K562 (cell line): Measurements from ENCODE around the gene MYO1D. TPM values are rescaled to one million over a fixed set of nuclear protein-coding genes. Genes with fewer than 3 reads are reported as not detected.

Experiments used
- ARID3B ChIP-seq: fragments of 250-450 bp; sonication (Bioruptor Pico); IDR thresholded peaks from 2 replicates; pipeline ENCODE4 v1.4.0; 2020; ENCODE audit warnings: borderline replicate concordance
- ATF7 ChIP-seq: fragments of 450-650 bp; IDR thresholded peaks from 2 replicates; pipeline ENCODE4 v1.7.1; 2014; ENCODE audit warnings: mild to moderate bottlenecking, moderate library complexity
- CHCHD3 ChIP-seq: fragments of 250-450 bp; sonication (Bioruptor Pico); IDR thresholded peaks from 2 replicates; pipeline ENCODE4 v2.1.2; 2022; ENCODE audit warnings: mild to moderate bottlenecking
- E4F1 ChIP-seq: fragments of 250-450 bp; sonication (Bioruptor Pico); IDR thresholded peaks from 2 replicates; pipeline ENCODE4 v1.5.0; 2021; ENCODE audit warnings: mild to moderate bottlenecking, borderline replicate concordance
- GATAD2B ChIP-seq: fragments of 450-650 bp; IDR thresholded peaks from 2 replicates; pipeline ENCODE4 v1.6.1; 2017; ENCODE audit warnings: mild to moderate bottlenecking, borderline replicate concordance
- HEY1 ChIP-seq: fragments of 250-450 bp; sonication (Bioruptor Pico); IDR thresholded peaks from 2 replicates; pipeline ENCODE4 v1.5.0; 2020; ENCODE audit warnings: mild to moderate bottlenecking, moderate library complexity, borderline replicate concordance
- KLF6 ChIP-seq: fragments of 250-450 bp; sonication (Bioruptor Pico); IDR thresholded peaks from 2 replicates; pipeline ENCODE4 v1.4.0; 2020; ENCODE audit warnings: mild to moderate bottlenecking, moderate library complexity, borderline replicate concordance
- L3MBTL2 ChIP-seq: fragments of 450-650 bp; IDR thresholded peaks from 2 replicates; pipeline ENCODE4 v1.6.1; 2016; ENCODE audit warnings: mild to moderate bottlenecking, moderate library complexity
- MAFF ChIP-seq: IDR thresholded peaks from 2 replicates; pipeline ENCODE4 v1.6.1; 2012; ENCODE audit warnings: low read length, improper control_type of control experiment
- MAZ ChIP-seq, 2 experiments: fragments of 450-650 bp in 1 of 2; sonication (generic) in 1 of 2; formaldehyde crosslinking; IDR thresholded peaks in 1 of 2; conservative IDR thresholded peaks in 1 of 2; 2 replicates each; pipeline versions ENCODE4 v1.4.0 to v1.5.0; 2020; ENCODE audit warnings: mild to moderate bottlenecking in 1 of 2, missing genetic modification reagents in 1 of 2
- NONO ChIP-seq, 2 experiments: fragments of 200-400 bp in 1 of 2; fragments of 450-650 bp in 1 of 2; formaldehyde crosslinking in 1 of 2; IDR thresholded peaks; 2 replicates each; pipeline ENCODE4 v1.6.1; 2017; ENCODE audit warnings: low read depth in 2 of 2, mild to moderate bottlenecking in 2 of 2, moderate library complexity in 2 of 2, low read length in 1 of 2
- PHF21A ChIP-seq: fragments of 450-650 bp; IDR thresholded peaks from 2 replicates; pipeline ENCODE4 v1.6.1; 2017; ENCODE audit warnings: low read depth, borderline replicate concordance
- SIRT6 ChIP-seq: IDR thresholded peaks from one replicate; pipeline ENCODE4 v1.6.1; 2012; ENCODE audit warnings: low read depth, mild to moderate bottlenecking, control low read depth, inconsistent platforms, low read length, moderate library complexity
- UBTF ChIP-seq, 2 experiments: IDR thresholded peaks; 2 replicates each; pipeline ENCODE4 v1.6.1; 2012; ENCODE audit warnings: improper control_type of control experiment in 2 of 2, low read depth in 2 of 2, low read length in 2 of 2, borderline replicate concordance in 1 of 2
- ZNF121 ChIP-seq: sonication (generic); formaldehyde crosslinking; conservative IDR thresholded peaks from 2 replicates; pipeline ENCODE4 v1.8.0; 2022; ENCODE audit warnings: missing genetic modification reagents
- ZNF511 ChIP-seq: sonication (generic); formaldehyde crosslinking; IDR thresholded peaks from 2 replicates; pipeline ENCODE4 v1.8.0; 2022; ENCODE audit warnings: mild to moderate bottlenecking, missing genetic modification reagents
- ZNF699 ChIP-seq: fragments of 250-450 bp; sonication (Bioruptor Pico); IDR thresholded peaks from 2 replicates; pipeline ENCODE4 v1.8.0; 2021; ENCODE audit warnings: mild to moderate bottlenecking, moderate library complexity; ENCODE audit not compliant: insufficient replicate concordance
- ZNF740 ChIP-seq, 3 experiments: fragments of 200-800 bp in 1 of 3; sonication (Bioruptor generic) in 1 of 3; sonication (generic) in 1 of 3; formaldehyde crosslinking in 1 of 3; IDR thresholded peaks; 2 replicates each; pipeline versions ENCODE4 v1.6.1 to v1.8.0; 2016 to 2022; ENCODE audit warnings: mild to moderate bottlenecking in 2 of 3, missing compliant biosample characterization in 2 of 3, missing genetic modification characterization in 2 of 3, missing genetic modification reagents in 1 of 3
- ZNF77 ChIP-seq: fragments of 250-450 bp; sonication (Bioruptor Pico); IDR thresholded peaks from 2 replicates; pipeline ENCODE4 v1.5.0; 2020
- polyA plus RNA-seq, 8 experiments: library from polyadenylated mRNA; depleted of rRNA in 4 of 8; stranded (reverse) in 5 of 8; unstranded in 3 of 8; fragments of >200 nt; fragmentation: Nextera tagmentation in 2 of 8; fragmentation: Illumina TruSeq in 1 of 8; extraction: Ambion mirVana in 2 of 8; extraction: Trizol in 1 of 8; gene quantifications; 2 replicates each; pipeline versions ENCODE4 v1.2.1 to v1.2.3, GENCODE V29; 2011 to 2014; ENCODE audit warnings: inconsistent platforms in 1 of 8, missing spikeins in 1 of 8
- total RNA-seq, 7 experiments: library from RNA; depleted of rRNA in 6 of 7; stranded (reverse); fragments of >200 nt in 6 of 7; fragmentation: Illumina TruSeq in 2 of 7; extraction: Trizol in 2 of 7; gene quantifications; 2 replicates each; pipeline versions ENCODE4 v1.2.1 to v1.2.3, GENCODE V29; 2011 to 2021; ENCODE audit warnings: low replicate concordance in 1 of 7

Gene MYO1D
- total and polyA plus RNA-seq, 9 of the 15 experiments (the other 6 are each of a cell fraction or from before 2014, with no cell fraction given), result 2.1 to 71.2 (median 45.4) TPM

- no peak for TF ChIP-seq ZNF740 (CRISPR knock-in tag; IDR thresholded peaks at IDR 0.05)
- no peak for TF ChIP-seq ZNF740 (tag; IDR thresholded peaks at IDR 0.05)
- no peak for TF ChIP-seq KLF6 (CRISPR knock-in tag)
- TF ChIP-seq PHF21A, result no peak
- peak in 1 of 2 experiments; percentile 84; a peak in 1 of 4 replicates for TF ChIP-seq NONO (IDR thresholded peaks at IDR 0.05; ENCODE audit: low read depth in 2 of 2, low read length in 1 of 2)
- TF ChIP-seq SIRT6, result no peak
- TF ChIP-seq ZNF699 (CRISPR knock-in tag), result no peak
- no peak for TF ChIP-seq ARID3B (CRISPR knock-in tag)
- no peak for TF ChIP-seq UBTF (IDR thresholded peaks at IDR 0.05; ENCODE audit: borderline replicate concordance in 1 of 2, low read depth in 2 of 2, low read length in 2 of 2)
- no peak for TF ChIP-seq ZNF511 (CRISPR knock-in tag)
- TF ChIP-seq ZNF77 (CRISPR knock-in tag), result no peak
- peak in 1 of 2 experiments; percentile 54; a peak in 1 of 4 replicates for TF ChIP-seq MAZ (CRISPR knock-in tag; conservative IDR thresholded peaks at IDR 0.05 in 1 of 2, IDR thresholded peaks at IDR 0.05 in 1 of 2)
- no peak for TF ChIP-seq ZNF121 (CRISPR knock-in tag)
- no peak for TF ChIP-seq L3MBTL2
- TF ChIP-seq GATAD2B, result peak; percentile 66; the same call in 1 of the 2 replicates
- TF ChIP-seq ATF7, result no peak
- TF ChIP-seq MAFF, result no peak
- TF ChIP-seq HEY1 (CRISPR knock-in tag), result no peak
- TF ChIP-seq E4F1 (CRISPR knock-in tag), result no peak
- TF ChIP-seq CHCHD3 (CRISPR knock-in tag), result no peak
These were observed 390.0 kb downstream of the MYO1D start, which contains the start of gene CDK5R1 (continued) for GRCh38 chr17:32486701-32487472.
